Measurements from ENCODE around the gene CENPC.

- no peak for TF ChIP-seq CTCF (IDR thresholded peaks at IDR 0.05)
- no peak for TF ChIP-seq POLR2A (IDR thresholded peaks at IDR 0.05)
Measured at GRCh38 chr4:67428819-67429218, 116.5 kb downstream of the CENPC start.
